Measurements from ENCODE around the gene VSX2.

Gene VSX2

DNA sequence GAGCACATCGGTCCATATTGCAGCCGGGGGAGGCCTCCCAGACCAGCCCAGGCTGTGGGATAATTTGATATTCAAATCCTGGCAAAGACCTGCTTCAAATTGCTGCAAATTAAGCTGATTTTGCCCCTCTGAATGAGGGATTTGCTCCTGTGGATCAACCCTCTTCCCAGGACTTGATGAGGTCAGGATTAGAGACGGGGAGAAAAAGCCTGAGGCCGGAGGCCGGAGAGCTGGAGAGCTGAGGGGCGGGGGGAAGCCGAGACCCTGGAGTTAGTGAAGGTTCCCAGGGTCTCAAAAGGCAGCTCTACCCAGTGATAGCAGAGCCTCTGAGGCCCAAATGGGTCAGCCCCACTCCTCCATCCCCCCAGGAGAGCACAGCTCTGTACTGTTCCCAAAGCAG is 17.5 kb upstream of the VSX2 start:
- TF ChIP-seq, protein P1, sequence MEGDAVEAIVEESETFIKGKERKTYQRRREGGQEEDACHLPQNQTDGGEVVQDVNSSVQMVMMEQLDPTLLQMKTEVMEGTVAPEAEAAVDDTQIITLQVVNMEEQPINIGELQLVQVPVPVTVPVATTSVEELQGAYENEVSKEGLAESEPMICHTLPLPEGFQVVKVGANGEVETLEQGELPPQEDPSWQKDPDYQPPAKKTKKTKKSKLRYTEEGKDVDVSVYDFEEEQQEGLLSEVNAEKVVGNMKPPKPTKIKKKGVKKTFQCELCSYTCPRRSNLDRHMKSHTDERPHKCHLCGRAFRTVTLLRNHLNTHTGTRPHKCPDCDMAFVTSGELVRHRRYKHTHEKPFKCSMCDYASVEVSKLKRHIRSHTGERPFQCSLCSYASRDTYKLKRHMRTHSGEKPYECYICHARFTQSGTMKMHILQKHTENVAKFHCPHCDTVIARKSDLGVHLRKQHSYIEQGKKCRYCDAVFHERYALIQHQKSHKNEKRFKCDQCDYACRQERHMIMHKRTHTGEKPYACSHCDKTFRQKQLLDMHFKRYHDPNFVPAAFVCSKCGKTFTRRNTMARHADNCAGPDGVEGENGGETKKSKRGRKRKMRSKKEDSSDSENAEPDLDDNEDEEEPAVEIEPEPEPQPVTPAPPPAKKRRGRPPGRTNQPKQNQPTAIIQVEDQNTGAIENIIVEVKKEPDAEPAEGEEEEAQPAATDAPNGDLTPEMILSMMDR (IDR thresholded peaks at IDR 0.05; ENCODE audit: insufficient read depth, low read depth, low read length, missing control alignments) = no peak
- H3K4me3 ChIP-seq (ENCODE audit: low read depth, low read length) = no peak overlapping the region
- no peak for DNase-seq (ENCODE audit: low read depth)

DNA sequence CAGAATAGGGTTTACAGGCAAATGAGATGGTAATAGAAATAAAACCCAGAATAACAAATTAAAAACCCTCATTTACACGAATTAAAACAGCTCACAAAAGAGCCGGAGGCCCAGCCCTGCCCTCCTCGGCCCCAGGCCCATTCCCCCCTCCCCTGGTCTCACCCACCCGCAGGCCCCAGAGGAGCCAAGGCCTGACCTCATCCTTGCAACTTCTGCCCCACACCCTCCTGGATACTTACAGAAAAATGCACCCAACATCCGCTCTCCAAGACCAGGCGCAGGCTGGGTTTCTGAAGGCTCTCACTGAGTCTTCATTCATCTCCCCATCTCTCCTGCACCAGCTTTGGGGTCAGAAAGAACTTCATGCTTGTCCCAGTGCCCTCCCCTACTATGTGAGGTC is 16.2 kb upstream of the VSX2 start:
- TF ChIP-seq, protein P1 (IDR thresholded peaks at IDR 0.05; ENCODE audit: insufficient read depth, low read depth, low read length, missing control alignments) = no peak
- no peak overlapping the region for H3K4me3 ChIP-seq (ENCODE audit: low read depth, low read length)
- DNase-seq (ENCODE audit: low read depth) = no peak

DNA sequence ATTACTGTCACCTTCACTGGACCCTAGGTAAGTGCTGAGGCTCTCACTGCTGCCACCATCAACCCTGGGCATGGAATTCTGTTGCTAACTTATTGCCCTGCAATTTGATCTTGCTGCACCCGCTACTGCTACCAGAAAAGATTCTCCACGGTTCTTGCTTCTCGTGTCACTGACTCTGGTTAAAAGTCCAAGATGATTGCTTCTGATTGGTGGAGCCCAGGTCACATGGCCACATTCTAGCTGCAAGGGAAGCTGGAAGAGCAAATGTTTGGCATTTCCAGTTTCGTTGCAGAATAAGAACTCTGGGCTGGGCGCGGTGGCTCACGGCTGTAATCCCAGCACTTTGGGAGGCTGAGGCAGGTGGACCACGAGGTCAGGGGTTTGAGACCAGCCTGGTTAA is 7.5 kb upstream of the VSX2 start:
- no peak overlapping the region for H3K4me3 ChIP-seq (ENCODE audit: low read depth, low read length)
- DNase-seq (ENCODE audit: low read depth) = no peak
- TF ChIP-seq, protein P1 (IDR thresholded peaks at IDR 0.05; ENCODE audit: insufficient read depth, low read depth, low read length, missing control alignments) = no peak

DNA sequence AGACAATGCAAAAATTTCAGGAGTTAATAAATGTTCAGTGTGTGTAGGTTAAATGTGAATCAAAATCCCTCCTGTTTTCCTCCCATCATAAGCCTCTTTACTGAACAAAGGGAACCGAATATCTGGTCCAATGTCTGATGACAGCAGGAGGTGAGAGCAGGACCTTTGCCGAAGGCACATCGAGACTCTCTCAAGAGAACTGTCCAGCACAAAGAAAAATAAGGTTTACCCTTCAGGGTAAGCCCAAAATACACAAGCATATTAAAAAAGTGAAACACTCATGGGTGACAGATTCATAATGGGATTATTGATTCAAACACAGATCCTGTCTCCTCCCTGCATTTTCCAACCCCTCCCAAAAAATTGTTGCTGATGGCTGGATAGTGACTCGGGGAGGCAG is 4.2 kb upstream of the VSX2 start:
- TF ChIP-seq, protein P1 (IDR thresholded peaks at IDR 0.05; ENCODE audit: insufficient read depth, low read depth, low read length, missing control alignments) = no peak
- DNase-seq (ENCODE audit: low read depth) = no peak
- no peak overlapping the region for H3K4me3 ChIP-seq (ENCODE audit: low read depth, low read length)

DNA sequence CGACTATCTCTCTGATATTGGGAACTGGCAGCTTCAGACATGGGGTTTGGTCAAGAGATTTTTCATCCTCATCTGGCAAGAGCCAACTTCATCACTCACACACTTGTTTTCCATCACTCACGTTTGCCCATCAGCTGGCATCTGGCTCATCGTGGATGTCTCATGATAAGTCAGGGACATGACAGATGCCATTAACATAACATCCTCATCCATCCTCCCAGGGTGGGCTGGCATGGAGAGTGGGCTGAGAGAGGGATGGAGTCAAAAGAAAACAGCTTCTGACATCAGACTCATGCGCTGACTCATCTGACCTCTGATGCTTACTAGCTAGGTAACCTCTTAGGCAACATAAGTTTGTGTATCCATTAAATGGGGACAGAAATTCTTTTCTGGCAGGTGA is 1.8 kb upstream of the VSX2 start:
- TF ChIP-seq, protein P1 (IDR thresholded peaks at IDR 0.05; ENCODE audit: insufficient read depth, low read depth, low read length, missing control alignments) = no peak
- no peak for DNase-seq (ENCODE audit: low read depth)
- H3K4me3 ChIP-seq (ENCODE audit: low read depth, low read length) = no peak overlapping the region

DNA sequence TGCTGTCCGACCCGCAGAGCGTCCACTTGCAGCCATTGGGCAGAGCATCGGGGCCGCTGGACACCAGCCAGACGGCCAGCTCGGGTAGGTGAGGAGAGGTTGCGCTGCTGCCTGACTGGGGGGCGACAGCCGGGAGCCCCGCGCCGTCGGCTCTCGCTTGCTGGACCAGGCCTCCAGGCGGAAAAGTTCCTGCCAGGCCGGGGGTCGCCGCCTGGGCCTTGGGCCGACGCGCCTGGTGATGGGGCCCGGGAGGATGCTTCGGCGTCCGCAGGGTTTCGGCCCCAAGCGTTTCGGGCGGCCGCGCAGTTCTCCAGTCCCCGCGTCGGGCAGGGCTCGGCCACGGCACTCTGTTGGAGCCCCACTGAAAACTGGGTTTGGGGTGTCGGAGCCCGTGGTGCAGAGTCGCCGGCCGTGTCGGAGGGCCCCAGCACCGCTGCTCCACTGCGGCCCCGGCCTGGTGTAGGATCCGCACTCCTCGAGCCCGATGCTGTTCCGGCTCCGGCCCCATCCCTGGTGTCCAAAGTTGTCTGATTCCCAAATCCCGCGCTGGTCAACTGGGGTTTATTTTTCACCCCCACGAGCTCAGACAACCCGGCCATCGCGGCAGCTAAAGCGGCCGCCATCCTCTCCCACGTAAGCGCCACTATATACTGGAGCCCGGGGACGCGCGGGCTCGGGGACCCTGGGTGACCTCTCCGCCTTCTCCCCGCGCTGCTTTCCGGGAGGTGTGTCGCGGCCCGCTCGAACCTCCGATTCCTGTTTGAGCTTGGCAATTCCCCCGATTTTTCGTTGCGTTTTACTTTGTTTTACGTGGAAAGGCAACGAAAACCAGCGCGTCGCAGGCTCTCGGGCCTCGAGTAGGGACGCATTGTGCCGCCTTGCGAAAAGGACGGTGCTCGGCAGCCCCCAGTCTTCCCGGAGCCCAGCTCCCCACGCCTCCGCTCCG is 872 bp downstream of the VSX2 start:
- TF ChIP-seq, protein P1 (IDR thresholded peaks at IDR 0.05; ENCODE audit: insufficient read depth, low read depth, low read length, missing control alignments) = no peak
- no peak overlapping the region for H3K4me3 ChIP-seq (ENCODE audit: low read depth, low read length)
- DNase-seq (ENCODE audit: low read depth) = no peak

All from GM12865 (cell line).